NCI-H1436 treated with DMSO at 0.1 percent for 48 hours (cell line): ENCODE results near the gene ANKRD6.
"Not testable (repeated sequence)": the region's sequence is repeated elsewhere in the genome, so short reads cannot be mapped to it uniquely, and the experiment has no call there.

Experiments
- DNase-seq: peaks from one replicate; lab custom pipeline; 2025; lab: John Stamatoyannopoulos, UW

The ANKRD6 gene

GRCh38 chr6:89602166-89602565 lies 169.2 kb downstream of the ANKRD6 start:
- no peak for DNase-seq

DNA sequence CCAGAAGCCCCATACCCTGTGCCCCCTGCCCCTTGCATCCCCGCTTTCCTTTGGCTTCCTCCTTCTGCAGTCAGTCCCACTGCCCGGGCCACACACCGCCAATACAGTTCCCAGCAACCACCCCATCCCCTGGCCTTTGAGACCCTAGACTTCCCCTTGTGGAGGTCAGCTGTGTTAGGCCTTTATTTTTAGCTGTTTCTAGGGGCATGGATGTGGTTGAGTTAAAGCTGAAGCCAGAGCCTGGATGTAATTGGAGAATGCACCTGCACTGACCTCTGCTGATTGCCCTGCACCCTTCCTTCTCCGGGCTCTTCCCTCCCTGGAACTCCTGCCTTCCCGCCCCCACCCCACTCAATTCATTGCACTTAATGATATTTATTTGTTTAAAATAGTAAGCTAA lies 171.7 kb downstream of the ANKRD6 start:
- no peak for DNase-seq

GRCh38 chr6:89605861-89606260 lies 172.9 kb downstream of the ANKRD6 start:
- no peak for DNase-seq

DNA sequence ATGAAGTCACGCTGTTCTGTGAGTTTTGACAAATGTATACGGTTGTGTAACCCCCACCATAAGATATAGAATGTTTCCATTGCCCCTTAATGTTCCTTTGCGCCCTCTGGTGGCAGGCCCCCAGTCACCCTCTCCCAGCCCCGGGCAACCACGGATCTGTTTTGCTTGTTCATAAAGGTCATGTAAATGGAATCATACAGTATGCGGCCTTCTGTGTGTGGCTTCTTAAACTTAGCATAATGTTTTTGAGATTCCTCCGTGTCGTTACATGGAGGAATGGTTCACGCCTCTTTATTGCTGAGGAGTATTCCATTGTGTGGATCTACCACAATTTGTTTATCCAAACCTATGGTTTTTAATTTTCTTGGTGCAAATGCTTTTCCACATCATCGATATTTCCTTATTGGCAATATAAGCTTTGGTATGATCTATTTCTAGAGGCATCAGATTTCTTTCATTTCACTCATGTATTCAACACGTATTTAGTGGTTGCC lies 177.2 kb downstream of the ANKRD6 start:
- no peak for DNase-seq

DNA sequence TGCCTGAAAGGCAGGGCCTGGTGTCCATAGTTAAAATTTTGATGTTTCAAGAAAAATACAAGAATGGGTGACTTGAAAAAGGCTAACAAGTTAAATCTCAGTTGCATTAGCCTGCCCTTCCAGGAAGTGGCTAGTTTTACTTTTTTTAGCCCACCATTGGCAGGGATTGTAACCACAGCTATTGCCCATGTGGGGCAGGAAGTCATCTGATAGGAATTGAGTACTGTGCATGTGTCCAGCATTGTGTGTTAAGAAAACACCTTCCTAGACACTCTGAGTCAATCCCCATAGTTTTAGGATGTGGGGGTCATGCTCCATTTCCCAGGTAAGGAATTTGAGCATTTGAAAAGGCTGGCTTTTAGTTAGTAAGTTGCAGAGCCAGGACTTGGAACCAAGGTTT lies 178.7 kb downstream of the ANKRD6 start:
- DNase-seq: no peak

- DNase-seq: no peak
These were observed 179.2 kb downstream of the ANKRD6 start for GRCh38 chr6:89612121-89612520.

DNA sequence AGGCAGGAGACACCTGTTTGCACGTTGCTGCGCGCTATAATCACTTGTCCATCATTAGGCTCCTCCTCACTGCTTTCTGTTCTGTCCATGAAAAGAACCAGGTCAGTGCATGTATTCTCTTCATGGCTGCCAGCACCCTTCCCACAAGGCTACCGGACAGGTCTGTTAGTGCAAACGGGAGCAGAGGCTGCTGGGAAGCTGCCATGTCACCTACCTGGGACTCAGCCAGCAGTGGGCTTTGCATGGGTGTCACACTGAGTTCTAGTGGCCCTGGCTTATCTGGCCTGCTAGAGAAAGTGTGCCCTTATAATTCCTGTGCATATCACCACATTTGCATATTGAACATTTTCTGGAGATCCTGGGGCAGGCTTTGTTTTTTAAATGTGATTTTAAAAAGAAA lies 180.8 kb downstream of the ANKRD6 start:
- DNase-seq: no peak

DNA sequence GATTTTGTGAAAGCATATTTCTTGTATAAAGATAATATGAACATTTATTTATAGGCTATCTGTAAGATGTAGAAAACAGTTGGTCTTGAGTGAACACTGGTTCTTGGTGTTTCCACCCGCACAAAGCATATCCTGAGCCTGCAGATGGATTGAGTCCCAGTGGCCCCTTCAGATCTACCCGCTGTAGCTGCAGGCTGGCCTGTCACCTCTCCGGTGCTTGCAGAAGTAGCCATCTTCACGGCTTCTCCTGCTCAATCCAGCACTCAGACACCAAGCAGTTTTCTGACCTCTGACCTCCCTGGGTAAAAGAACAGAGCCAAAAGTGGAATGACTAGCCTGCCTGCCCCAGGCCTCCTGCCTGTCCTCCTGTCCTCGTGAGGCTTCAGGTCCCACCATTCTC lies 182.9 kb downstream of the ANKRD6 start:
- no peak for DNase-seq

- no peak for DNase-seq
These were observed 183.6 kb downstream of the ANKRD6 start for GRCh38 chr6:89616531-89616930.

DNA sequence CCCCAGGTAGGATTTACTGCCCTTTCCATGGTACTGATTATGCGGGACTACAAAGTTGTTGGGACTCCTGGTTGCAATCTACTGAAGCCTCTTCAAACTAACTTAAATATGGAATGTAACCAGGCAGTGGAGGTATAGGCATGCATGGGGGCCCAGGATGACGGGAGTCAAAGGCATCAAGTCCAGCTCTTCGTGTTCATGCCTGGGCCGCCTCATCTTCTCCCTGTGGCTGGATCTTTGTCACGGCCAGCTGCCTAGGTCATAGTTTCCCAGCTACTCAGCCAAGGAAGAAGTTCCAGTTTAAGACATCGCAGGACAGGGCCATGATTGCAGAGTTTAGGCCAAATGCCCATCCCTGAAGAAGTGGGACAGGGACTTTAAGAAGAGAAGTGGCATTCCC lies 185.1 kb downstream of the ANKRD6 start:
- no peak for DNase-seq

GRCh38 chr6:89619567-89619966 lies 186.6 kb downstream of the ANKRD6 start:
- DNase-seq: no peak

DNA sequence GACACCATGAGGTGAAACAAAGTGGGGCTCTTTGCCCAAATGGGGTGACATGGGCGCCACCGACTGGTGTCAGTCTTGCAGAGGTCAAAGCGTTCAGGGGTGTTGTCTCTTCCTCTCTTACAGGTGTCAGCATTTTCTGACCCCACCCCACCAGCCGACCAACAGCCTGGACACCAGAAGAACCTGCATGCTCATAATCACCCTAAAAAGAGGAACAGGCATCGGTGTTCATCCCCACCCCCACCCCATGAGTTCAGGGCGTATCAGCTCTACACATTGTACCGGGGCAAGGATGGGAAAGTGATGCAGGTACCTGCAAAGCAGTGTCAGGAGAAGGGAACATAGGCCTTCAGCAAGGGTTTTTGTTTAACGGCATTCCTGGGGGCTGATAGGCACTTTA lies 190.8 kb downstream of the ANKRD6 start:
- DNase-seq: no peak

- DNase-seq: no peak
These were observed 197.5 kb downstream of the ANKRD6 start for GRCh38 chr6:89630488-89630887.

GRCh38 chr6:89636412-89636811 lies 203.5 kb downstream of the ANKRD6 start:
- DNase-seq: not testable (repeated sequence)

DNA sequence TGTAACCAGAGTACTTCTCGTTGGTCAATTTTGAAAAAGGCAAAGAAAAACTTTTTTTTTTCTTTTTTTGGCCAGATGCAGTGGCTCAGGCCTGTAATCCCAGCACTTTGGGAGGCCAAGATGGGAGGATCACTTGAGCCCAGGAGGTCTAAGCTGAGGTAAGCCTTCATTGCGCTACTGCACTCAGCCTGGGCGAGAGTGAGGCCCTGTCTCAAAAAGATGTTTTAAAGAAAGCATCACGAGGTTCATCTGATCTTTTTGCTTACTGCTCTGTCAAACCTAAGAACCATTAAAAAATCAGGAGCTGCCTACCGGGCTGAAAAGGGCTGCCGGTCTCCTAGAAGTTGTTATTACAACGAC lies 205.0 kb downstream of the ANKRD6 start:
- DNase-seq: no peak

DNA sequence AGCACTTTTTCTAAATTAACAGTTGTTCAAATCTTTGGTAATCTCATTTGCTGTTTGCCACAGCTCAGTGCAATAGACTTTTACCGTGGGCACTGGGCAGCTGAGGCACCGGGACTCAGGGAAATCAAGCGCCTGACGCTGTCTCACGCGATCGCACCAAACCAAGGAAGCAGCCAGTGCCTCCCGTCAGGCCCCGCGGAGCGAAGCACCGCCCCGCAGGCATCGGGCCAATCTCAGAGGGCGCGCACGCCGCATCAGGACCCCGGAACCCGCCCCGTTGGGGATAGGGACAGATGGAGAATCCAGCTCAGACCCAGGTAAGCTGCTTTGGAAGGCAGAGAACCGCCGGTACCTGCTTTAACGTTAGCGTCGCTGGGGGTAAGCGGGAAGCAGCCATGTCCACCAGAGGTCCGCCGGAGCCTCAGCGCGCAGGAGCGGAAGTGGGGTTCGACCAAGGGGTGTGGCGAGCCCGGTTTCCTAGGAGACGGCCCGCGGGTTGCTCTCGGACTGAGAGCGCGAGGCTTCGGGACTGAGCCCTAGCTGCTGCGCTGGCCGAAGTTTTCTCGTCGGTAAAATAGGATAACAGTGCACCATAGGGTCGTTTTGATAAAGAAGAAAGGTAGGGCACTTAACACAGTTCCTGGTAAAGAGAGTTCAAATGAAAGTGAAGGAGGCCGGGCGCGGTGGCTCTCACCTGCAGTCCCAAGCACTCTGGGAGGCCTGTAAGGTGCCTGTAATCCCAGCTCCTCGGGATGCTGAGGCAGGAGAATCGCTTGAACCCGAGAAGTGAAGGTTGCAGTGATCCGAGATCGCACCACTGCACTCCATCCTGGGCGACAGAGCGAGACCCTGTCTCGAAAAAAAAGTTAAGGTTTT lies 205.6 kb downstream of the ANKRD6 start, which contains the start of gene LYRM2:
LYRM2 (minus strand) TSS at position 428 of the 876 bp plus-strand sequence; CDS start at position 397, 31 bp downstream.
- peak; percentile 64 for DNase-seq

DNA sequence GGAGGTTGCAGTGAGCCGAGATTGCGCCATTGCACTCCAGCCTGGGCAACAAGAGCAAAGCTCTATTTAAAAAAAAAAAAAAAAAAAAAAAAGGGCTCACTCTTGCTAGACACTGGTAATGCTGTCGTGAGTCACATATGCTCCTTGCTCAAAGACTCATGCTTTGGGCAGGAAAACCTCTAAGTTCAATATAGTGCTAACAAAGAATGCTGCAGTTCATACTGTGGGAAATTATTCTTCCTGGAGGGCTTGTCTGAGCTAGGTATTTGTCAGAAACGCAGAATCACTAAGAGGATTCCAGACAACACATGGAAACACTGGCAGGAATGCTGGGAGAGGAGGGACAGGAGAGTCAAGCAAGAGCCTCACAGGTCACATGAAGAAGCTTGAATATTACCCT lies 207.9 kb downstream of the ANKRD6 start:
- DNase-seq: no peak

DNA sequence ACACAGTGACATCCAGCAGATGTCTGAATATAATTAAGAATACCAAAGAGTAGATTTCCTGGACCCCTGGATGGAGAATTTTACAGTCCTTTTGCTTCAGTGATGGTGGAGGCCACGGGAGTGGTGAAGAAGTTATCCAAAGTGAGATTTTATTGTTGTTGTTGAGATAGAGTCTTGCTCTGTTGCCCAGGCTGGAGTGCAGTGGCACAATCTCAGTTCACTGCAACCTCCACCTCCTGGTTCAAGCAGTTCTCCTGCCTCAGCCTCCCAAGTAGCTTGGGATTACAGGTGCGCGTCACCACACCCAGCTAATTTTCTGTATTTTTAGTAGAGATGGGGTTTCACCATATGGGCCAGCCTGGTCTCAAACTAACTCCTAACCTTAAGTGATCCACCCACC lies 208.6 kb downstream of the ANKRD6 start:
- DNase-seq: not testable (repeated sequence)

- DNase-seq: no peak
These were observed 210.0 kb downstream of the ANKRD6 start for GRCh38 chr6:89642956-89643355.

- no peak for DNase-seq
These were observed 210.5 kb downstream of the ANKRD6 start for GRCh38 chr6:89643406-89643805.

DNA sequence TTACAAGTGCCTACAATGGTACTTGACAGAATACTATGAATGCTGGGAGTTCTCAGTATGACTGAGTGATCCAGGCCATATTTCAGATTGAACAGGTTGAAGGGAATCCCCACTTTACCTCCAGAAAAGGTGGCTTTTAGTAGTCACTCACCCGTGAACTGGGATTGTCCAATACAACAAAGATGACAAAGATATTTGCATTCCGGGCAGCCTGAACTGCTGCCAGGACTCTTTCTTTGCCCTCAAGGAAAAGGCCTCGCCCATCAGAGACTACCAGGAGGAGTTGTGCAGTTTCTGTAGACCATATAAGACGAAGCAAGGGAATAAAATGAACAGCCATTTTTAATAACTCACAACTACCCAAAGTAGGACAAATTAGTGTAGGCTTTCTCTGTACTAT lies 211.9 kb downstream of the ANKRD6 start:
- no peak for DNase-seq

GRCh38 chr6:89649682-89650081 lies 216.7 kb downstream of the ANKRD6 start:
- DNase-seq: no peak

GRCh38 chr6:89650579-89650978 lies 217.6 kb downstream of the ANKRD6 start:
- DNase-seq: no peak

DNA sequence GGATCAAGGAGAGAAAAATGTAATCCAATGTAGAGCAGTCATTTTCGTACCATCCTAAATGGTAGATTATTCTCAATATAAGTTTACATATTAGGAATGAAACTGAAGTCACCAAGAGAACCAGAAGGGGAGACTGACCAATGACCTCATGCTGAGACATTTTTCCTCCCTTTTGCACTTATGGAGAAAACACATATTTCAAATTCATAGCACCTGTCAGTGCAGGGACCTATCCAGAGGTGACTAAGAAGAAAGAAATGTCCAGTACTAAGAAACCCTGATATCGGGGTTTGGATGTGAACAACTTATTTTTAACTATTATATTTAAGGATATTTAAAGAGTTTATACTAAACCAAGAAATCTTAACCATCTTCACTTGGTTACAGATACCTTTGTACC lies 222.2 kb downstream of the ANKRD6 start:
- DNase-seq: no peak
